Cardiac fibroblast (primary cell): Measurements from ENCODE around the gene GXYLT2.
A peak's percentile ranks its signal among the peaks of the same experiment; 100 is the strongest.

ENCODE experiments used
- DNase-seq, 2 donors: peaks; one replicate each; pipeline versions ENCODE4 v3.0.0 to v3.0.0-alpha.2; 2010; ENCODE audit warnings: low read depth in 2 of 2
- H3K4me3 ChIP-seq, 2 donors: replicated peaks in 1 of 2; 1 replicate in 1 of 2; 2 replicates in 1 of 2; pipeline ENCODE4 v1.5.1; 2011; ENCODE audit warnings: low read depth in 2 of 2, low read length in 2 of 2, mild to moderate bottlenecking in 2 of 2, moderate library complexity in 1 of 2
- TF ChIP-seq, protein P1 (sequence below): IDR thresholded peaks from one replicate; pipeline ENCODE4 v1.5.1; 2011; ENCODE audit warnings: low read depth, mild to moderate bottlenecking, low read length, inconsistent platforms

GXYLT2 gene

GRCh38 chr3:72960812-72961518, 73.1 kb downstream of the GXYLT2 start:
- DNase-seq: peak; percentile 69 to 92
- TF ChIP-seq, protein P1, sequence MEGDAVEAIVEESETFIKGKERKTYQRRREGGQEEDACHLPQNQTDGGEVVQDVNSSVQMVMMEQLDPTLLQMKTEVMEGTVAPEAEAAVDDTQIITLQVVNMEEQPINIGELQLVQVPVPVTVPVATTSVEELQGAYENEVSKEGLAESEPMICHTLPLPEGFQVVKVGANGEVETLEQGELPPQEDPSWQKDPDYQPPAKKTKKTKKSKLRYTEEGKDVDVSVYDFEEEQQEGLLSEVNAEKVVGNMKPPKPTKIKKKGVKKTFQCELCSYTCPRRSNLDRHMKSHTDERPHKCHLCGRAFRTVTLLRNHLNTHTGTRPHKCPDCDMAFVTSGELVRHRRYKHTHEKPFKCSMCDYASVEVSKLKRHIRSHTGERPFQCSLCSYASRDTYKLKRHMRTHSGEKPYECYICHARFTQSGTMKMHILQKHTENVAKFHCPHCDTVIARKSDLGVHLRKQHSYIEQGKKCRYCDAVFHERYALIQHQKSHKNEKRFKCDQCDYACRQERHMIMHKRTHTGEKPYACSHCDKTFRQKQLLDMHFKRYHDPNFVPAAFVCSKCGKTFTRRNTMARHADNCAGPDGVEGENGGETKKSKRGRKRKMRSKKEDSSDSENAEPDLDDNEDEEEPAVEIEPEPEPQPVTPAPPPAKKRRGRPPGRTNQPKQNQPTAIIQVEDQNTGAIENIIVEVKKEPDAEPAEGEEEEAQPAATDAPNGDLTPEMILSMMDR: no peak
- no peak overlapping the region for H3K4me3 ChIP-seq

GRCh38 chr3:72961752-72962151, 73.9 kb downstream of the GXYLT2 start:
- no peak overlapping the region for H3K4me3 ChIP-seq
- DNase-seq: no peak
- TF ChIP-seq, protein P1: no peak

- TF ChIP-seq, protein P1: no peak
- no peak overlapping the region for H3K4me3 ChIP-seq
Measured at GRCh38 chr3:72962317-72962716, 74.5 kb downstream of the GXYLT2 start.

GRCh38 chr3:72964633-72965032, 76.8 kb downstream of the GXYLT2 start:
- DNase-seq: no peak
- no peak overlapping the region for H3K4me3 ChIP-seq
- TF ChIP-seq, protein P1: no peak

More at GRCh38 chr3:72962317-72962716, 74.5 kb downstream of the GXYLT2 start:
- no peak for DNase-seq

GRCh38 chr3:72968266-72968664, 80.4 kb downstream of the GXYLT2 start:
- TF ChIP-seq, protein P1: no peak
- DNase-seq: no peak

DNA sequence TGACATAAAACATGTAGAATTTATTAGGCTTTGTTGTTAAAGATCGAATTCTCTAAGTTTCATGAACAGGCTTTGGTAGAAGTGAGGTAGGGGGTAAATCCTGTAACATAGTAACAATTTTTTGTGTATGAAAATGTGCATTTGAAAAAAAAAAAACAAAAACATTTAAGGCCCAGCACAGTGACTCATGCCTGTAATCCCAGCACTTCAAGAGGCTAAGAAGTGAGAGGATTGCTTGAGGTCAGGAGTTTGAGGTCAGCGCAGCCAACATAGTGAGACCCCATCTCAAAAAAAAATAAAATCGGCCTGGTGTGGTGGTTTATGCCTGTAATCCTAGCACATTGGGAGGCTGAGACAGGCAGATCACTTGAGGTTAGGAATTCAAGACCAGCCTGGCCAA, 81.9 kb downstream of the GXYLT2 start:
- DNase-seq: peak in 1 of 2 donors; percentile 47
- no peak overlapping the region for H3K4me3 ChIP-seq
- TF ChIP-seq, protein P1: no peak

More at GRCh38 chr3:72968266-72968664, 80.4 kb downstream of the GXYLT2 start:
- H3K4me3 ChIP-seq: no peak overlapping the region
